K562 (cell line): ENCODE results near the gene RABGAP1. TPM values are rescaled to one million over a fixed set of nuclear protein-coding genes. Genes with fewer than 3 reads are reported as not detected.

Source experiments
- BRD9 ChIP-seq: fragments of 450-650 bp; IDR thresholded peaks from 2 replicates; pipeline ENCODE4 v1.6.1; 2018; ENCODE audit warnings: low read depth; ENCODE audit not compliant: partially characterized antibody
- E4F1 ChIP-seq: fragments of 250-450 bp; sonication (Bioruptor Pico); IDR thresholded peaks from 2 replicates; pipeline ENCODE4 v1.5.0; 2021; ENCODE audit warnings: mild to moderate bottlenecking, borderline replicate concordance
- ELF2 ChIP-seq: fragments of 250-450 bp; sonication (Bioruptor Pico); IDR thresholded peaks from 2 replicates; pipeline ENCODE4 v1.5.0; 2021; ENCODE audit warnings: mild to moderate bottlenecking
- HMG20B ChIP-seq: fragments of 250-450 bp; sonication (Bioruptor Pico); IDR thresholded peaks from 2 replicates; pipeline ENCODE4 v1.5.0; 2021; ENCODE audit warnings: mild to moderate bottlenecking
- LARP7 ChIP-seq: fragments of 450-650 bp; IDR thresholded peaks from 2 replicates; pipeline ENCODE4 v1.6.1; 2016
- MTF1 ChIP-seq: fragments of 250-450 bp; sonication (Bioruptor Pico); IDR thresholded peaks from 2 replicates; pipeline ENCODE4 v1.9.0; 2021; ENCODE audit warnings: moderate library complexity, mild to moderate bottlenecking, inconsistent platforms, borderline replicate concordance
- MYC ChIP-seq, 2 experiments: fragments of 250-450 bp in 1 of 2; sonication (Bioruptor Pico) in 1 of 2; IDR thresholded peaks; 2 replicates each; pipeline versions ENCODE4 v1.5.1 to v1.6.1; 2012 to 2021; ENCODE audit warnings: low read depth in 2 of 2, borderline replicate concordance in 1 of 2, improper control_type of control experiment in 1 of 2, low read length in 1 of 2, mild to moderate bottlenecking in 1 of 2, moderate library complexity in 1 of 2
- NFE2 ChIP-seq: IDR thresholded peaks from 2 replicates; pipeline ENCODE4 v1.6.1; 2014; ENCODE audit warnings: antibody characterized with exemption, low read depth
- NFRKB ChIP-seq: fragments of 450-650 bp; IDR thresholded peaks from 2 replicates; pipeline ENCODE4 v1.6.1; 2016; ENCODE audit warnings: low read depth
- ZBTB17 ChIP-seq: fragments of 450-650 bp; formaldehyde crosslinking; IDR thresholded peaks from 2 replicates; pipeline ENCODE4 v1.4.0; 2020; ENCODE audit warnings: mild to moderate bottlenecking
- ZHX1 ChIP-seq: fragments of 150-350 bp; conservative IDR thresholded peaks from 2 replicates; pipeline ENCODE4 v1.6.1; 2014; ENCODE audit warnings: low read length
- ZNF318 ChIP-seq, 2 experiments: fragments of 450-650 bp; IDR thresholded peaks; 2 replicates each; pipeline ENCODE4 v1.6.1; 2016; ENCODE audit warnings: mild to moderate bottlenecking in 2 of 2, borderline replicate concordance in 1 of 2, low read depth in 1 of 2, moderate library complexity in 1 of 2
- ZNF740 ChIP-seq, 3 experiments: fragments of 200-800 bp in 1 of 3; sonication (Bioruptor generic) in 1 of 3; sonication (generic) in 1 of 3; formaldehyde crosslinking in 1 of 3; IDR thresholded peaks; 2 replicates each; pipeline versions ENCODE4 v1.6.1 to v1.8.0; 2016 to 2022; ENCODE audit warnings: mild to moderate bottlenecking in 2 of 3, missing compliant biosample characterization in 2 of 3, missing genetic modification characterization in 2 of 3, missing genetic modification reagents in 1 of 3
- ZNF77 ChIP-seq: fragments of 250-450 bp; sonication (Bioruptor Pico); IDR thresholded peaks from 2 replicates; pipeline ENCODE4 v1.5.0; 2020
- polyA plus RNA-seq, 8 experiments: library from polyadenylated mRNA; depleted of rRNA in 4 of 8; stranded (reverse) in 5 of 8; unstranded in 3 of 8; fragments of >200 nt; fragmentation: Nextera tagmentation in 2 of 8; fragmentation: Illumina TruSeq in 1 of 8; extraction: Ambion mirVana in 2 of 8; extraction: Trizol in 1 of 8; gene quantifications; 2 replicates each; pipeline versions ENCODE4 v1.2.1 to v1.2.3, GENCODE V29; 2011 to 2014; ENCODE audit warnings: inconsistent platforms in 1 of 8, missing spikeins in 1 of 8
- total RNA-seq, 7 experiments: library from RNA; depleted of rRNA in 6 of 7; stranded (reverse); fragments of >200 nt in 6 of 7; fragmentation: Illumina TruSeq in 2 of 7; extraction: Trizol in 2 of 7; gene quantifications; 2 replicates each; pipeline versions ENCODE4 v1.2.1 to v1.2.3, GENCODE V29; 2011 to 2021; ENCODE audit warnings: low replicate concordance in 1 of 7

RABGAP1 gene
- total and polyA plus RNA-seq, 9 of the 15 experiments (the other 6 are each of a cell fraction or from before 2014, with no cell fraction given), result 1.5 to 22.7 (median 13.1) TPM

GRCh38 chr9:123003466-123003865, 62.6 kb downstream of the RABGAP1 start (continued):
- TF ChIP-seq E4F1 (CRISPR knock-in tag), result no peak
- no peak for TF ChIP-seq ZHX1
- TF ChIP-seq LARP7, result no peak
- no peak for TF ChIP-seq ELF2 (CRISPR knock-in tag)
- no peak for TF ChIP-seq ZNF740 (CRISPR knock-in tag; IDR thresholded peaks at IDR 0.05)
- no peak for TF ChIP-seq ZNF740 (tag; IDR thresholded peaks at IDR 0.05)
- no peak for TF ChIP-seq ZNF318 (IDR thresholded peaks at IDR 0.05; ENCODE audit: borderline replicate concordance in 1 of 2, low read depth in 1 of 2)
- TF ChIP-seq BRD9, result no peak
- no peak for TF ChIP-seq MTF1 (CRISPR knock-in tag)
- peak; percentile 87 for TF ChIP-seq NFE2
- TF ChIP-seq MYC (IDR thresholded peaks at IDR 0.05; ENCODE audit: low read depth, low read length), result no peak
- no peak for TF ChIP-seq MYC (CRISPR knock-in tag; IDR thresholded peaks at IDR 0.05; ENCODE audit: borderline replicate concordance, low read depth)
- no peak for TF ChIP-seq NFRKB
- no peak for TF ChIP-seq ZNF77 (CRISPR knock-in tag)
- TF ChIP-seq HMG20B (CRISPR knock-in tag), result no peak
- no peak for TF ChIP-seq ZBTB17 (CRISPR knock-in tag)
- TF ChIP-seq, all 486 proteins: peak for 19
